HG03432 (cell line): ENCODE results near the gene ABCC10.
"Not testable (repeated sequence)": the region's sequence is repeated elsewhere in the genome, so short reads cannot be mapped to it uniquely, and the experiment has no call there.

Experiments
- ATAC-seq: cut with Tn5 transposase; IDR thresholded peaks from one replicate; pipeline ENCODE4 v1.9.1; 2021; ENCODE audit warnings: mild to moderate bottlenecking, moderate library complexity; ENCODE audit not compliant: unreplicated experiment

ABCC10 gene

DNA sequence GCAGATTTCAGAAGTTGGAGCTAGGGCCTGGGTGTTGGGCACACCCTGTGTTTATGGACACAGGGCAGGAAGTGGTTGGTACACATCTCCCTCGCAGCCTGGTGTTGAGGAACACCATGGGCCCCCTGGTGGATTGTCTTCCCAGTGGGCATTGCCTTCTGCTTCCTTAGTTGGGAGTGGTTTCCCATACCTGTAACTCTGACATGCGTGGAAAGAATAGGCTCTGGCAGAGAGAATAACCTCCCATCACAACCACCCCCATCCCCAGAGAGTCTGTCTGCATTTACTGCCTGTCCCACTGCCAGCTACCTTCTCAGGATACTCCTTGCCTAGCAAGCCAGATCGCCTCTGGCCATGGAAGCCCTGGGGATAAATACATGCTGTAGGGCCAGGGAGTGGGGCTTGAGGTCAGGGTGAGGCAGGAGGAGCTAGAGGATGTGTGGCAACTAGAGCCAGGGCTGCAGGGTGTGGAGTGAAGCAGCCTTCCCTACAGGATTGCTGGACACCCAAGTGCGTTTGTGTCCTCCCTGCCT, 68.1 kb downstream of the ABCC10 start:
- ATAC-seq: no peak

DNA sequence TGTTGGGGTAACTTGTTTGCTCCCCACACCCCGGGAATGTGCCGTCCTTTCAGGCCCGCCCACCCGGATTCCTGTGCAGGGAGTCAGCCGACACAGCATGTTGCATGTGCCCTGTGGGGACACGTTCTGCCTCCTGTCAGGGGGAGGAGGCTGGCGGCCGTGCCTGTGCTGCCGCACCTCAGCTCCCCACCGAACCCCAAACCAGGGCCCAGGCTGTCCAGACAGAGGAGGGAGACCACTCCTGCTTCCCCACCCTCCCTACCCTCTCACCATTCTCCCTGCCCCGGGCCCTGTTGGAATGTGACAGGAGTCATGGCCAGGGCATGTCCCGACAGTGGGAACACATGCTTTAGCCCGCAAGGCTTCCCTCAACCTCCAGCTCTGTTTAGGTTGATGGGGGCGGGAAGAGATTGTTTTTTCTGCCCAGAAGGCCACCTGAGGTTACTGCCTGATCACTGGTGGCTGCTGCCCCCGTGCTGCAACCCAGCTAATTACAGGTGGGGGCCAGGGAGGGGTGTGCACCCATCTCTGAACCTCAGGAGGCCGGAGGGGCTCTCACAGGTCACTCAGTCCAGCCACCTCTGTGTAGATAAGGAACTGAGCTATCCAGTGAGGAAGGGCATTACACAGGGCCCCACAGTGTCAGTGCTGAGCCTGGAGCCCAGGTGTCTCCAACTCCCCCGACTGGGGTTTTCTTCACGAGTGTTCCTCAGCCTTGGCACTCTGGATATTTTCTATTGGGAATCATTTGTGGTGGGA, 69.2 kb downstream of the ABCC10 start:
- ATAC-seq: no peak

DNA sequence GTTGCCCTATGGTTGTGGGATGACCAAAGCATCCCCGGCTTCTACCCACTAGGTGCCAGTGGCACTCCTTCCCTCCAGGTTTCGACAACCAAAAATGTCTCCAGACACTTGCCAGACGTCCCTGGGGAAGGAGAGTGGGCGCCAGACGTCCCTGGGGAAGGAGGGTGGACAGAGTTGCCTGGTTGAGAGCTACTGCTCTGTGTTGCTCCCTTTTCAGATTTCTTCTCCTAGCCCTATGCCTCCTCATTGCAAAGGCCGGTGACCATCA, 69.7 kb downstream of the ABCC10 start:
- no peak for ATAC-seq

DNA sequence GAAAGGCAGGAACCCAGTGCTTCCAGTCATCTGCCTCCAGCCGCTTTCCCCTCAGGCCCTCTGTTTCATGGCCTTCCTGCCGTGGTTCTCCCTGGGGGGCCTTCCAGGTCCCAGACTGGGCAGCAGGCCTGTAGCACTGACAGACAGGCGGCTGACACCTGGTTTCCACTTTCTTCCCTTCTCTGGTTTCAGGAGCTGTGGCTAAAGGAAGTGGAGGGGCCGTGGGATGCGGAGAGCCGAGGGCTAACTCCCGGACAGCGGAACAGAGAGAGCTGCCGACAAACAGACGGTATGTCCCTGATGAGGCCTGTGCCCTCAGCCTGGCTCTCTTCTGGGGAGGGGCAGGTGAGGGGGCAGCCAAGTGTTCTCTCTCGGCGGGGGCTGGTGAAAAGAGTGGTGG, 70.3 kb downstream of the ABCC10 start:
- ATAC-seq: no peak

DNA sequence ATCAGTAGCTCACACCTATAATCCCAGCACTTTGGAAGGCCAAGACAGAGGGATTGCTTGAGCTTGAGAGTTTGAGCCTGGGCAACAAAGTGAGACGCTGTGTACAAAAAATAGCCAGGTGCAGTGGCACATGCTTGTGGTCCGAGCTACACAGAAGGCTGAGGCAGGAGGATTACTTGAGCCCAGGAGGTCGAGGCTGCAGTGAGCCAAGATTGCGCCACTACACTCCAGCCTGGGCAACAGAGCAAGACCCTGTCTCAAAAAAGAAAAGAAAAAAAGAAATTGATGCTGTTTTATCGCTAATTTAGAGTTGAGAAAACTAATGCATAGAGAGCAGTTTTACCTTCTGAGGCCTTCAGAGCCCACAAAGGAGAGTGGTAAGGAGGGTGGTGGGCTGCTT, 71.0 kb downstream of the ABCC10 start:
- not testable (repeated sequence) for ATAC-seq

DNA sequence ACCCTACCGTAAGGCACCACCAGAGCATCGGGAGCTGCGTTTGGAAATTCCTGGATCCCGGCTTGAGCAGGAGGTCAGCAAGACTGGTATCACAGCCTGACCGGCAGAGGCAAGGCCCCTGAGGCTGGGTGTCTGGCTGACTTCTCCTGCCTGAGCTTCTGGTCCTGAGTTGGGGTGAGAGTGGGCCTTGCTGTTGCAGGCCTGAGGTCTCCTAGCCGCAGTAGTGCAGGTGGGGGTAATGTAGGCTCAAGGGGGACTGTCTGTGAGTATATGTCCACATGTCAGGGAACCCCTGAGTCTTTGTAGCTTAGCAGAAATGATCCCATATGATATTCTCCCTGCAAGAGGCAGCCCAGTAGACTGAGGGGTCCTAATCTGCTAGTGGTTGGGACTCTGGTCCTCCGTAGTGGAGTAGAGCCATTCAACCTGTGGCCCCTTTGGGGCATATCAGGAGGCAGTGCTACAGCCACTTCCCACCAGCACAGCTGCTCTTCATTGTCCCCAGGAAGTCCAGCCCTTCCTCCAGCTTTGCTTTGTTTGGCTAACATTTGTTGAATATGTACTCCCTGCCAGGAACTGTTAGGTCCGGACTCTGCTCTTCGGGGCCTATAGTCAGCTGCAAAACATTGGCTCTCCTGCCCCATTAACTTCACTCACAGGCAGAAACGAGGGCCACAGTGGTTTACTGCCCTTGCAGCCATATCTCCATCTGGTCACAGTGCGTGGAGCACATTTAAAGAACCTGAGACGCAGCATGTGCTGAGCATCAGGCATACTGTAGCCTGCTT, 71.9 kb downstream of the ABCC10 start:
- ATAC-seq: no peak
